ENCODE results near the gene RWDD1.

- TF ChIP-seq CTCF (IDR thresholded peaks at IDR 0.05) (no peak), EZH2 (IDR thresholded peaks at IDR 0.05; ENCODE audit: borderline replicate concordance, insufficient read depth, low read depth, low read length, poor library complexity, severe bottlenecking) (no peak)
Measured at GRCh38 chr6:116528133-116528532, 43.2 kb upstream of the RWDD1 start.
